OCI-LY1 (cell line): Measurements from ENCODE around the gene SLC22A15.

Experiments used
- H2AFZ ChIP-seq: fragments of 200-600 bp; sonication (generic), shearing (Covaris generic); 2 replicates; pipeline ENCODE4 v1.6.0; 2014; ENCODE audit warnings: antibody characterized with exemption, mild to moderate bottlenecking, low read length
- H3F3A ChIP-seq: fragments of 200-600 bp; sonication (generic), shearing (Covaris generic); 2 replicates; pipeline ENCODE4 v1.6.0; 2014; ENCODE audit warnings: mild to moderate bottlenecking, antibody characterized with exemption, low read length, moderate library complexity; ENCODE audit not compliant: insufficient read depth
- H3K27ac ChIP-seq: fragments of 200-600 bp; sonication (generic); 2 replicates; pipeline ENCODE4 v1.5.1; 2014; ENCODE audit warnings: low read length, mixed run types, mild to moderate bottlenecking, low read depth; ENCODE audit not compliant: poor library complexity, severe bottlenecking
- H3K27me3 ChIP-seq: fragments of 200-600 bp; sonication (generic); 2 replicates; pipeline ENCODE4 v1.6.0; 2014; ENCODE audit warnings: antibody characterized with exemption, mild to moderate bottlenecking, low read length, moderate library complexity; ENCODE audit not compliant: insufficient read depth
- H3K36me3 ChIP-seq: fragments of 200-600 bp; sonication (generic); 2 replicates; pipeline ENCODE4 v1.6.1; 2014; ENCODE audit warnings: mild to moderate bottlenecking, antibody characterized with exemption, low read length, moderate library complexity, mixed read lengths; ENCODE audit not compliant: insufficient read depth
- H3K4me1 ChIP-seq: fragments of 200-600 bp; sonication (generic); 2 replicates; pipeline ENCODE4 v1.5.1; 2014; ENCODE audit warnings: mild to moderate bottlenecking, low read length, moderate library complexity; ENCODE audit not compliant: insufficient read depth, severe bottlenecking
- H3K4me2 ChIP-seq: fragments of 200-600 bp; sonication (generic), shearing (Covaris generic); 2 replicates; pipeline ENCODE4 v1.6.1; 2014; ENCODE audit warnings: low read length
- H3K4me3 ChIP-seq: fragments of 200-600 bp; sonication (generic); 2 replicates; pipeline ENCODE4 v1.5.1; 2014; ENCODE audit warnings: low read length, low read depth, mild to moderate bottlenecking, mixed read lengths; ENCODE audit not compliant: poor library complexity, severe bottlenecking
- H3K79me2 ChIP-seq: fragments of 200-600 bp; shearing (Covaris generic); 2 replicates; pipeline ENCODE4 v1.6.1; 2016; ENCODE audit warnings: mixed run types, low read length, mixed read lengths; ENCODE audit not compliant: insufficient read depth
- H3K9ac ChIP-seq: fragments of 200-600 bp; sonication (generic), shearing (Covaris generic); 2 replicates; pipeline ENCODE4 v1.6.1; 2014; ENCODE audit warnings: mild to moderate bottlenecking, low read length, mixed read lengths
- H3K9me2 ChIP-seq: fragments of 200-600 bp; sonication (generic), shearing (Covaris generic); 2 replicates; pipeline ENCODE4 v1.6.1; 2014; ENCODE audit warnings: low read depth, mild to moderate bottlenecking, low read length, mixed read lengths
- H3K9me3 ChIP-seq: fragments of 200-600 bp; shearing (Covaris generic); 2 replicates; pipeline ENCODE4 v1.6.1; 2014; ENCODE audit warnings: low read length, mixed read lengths
- H4K20me1 ChIP-seq: fragments of 200-600 bp; sonication (generic), shearing (Covaris generic); 2 replicates; pipeline ENCODE4 v1.6.0; 2016; ENCODE audit warnings: mild to moderate bottlenecking, low read length; ENCODE audit not compliant: insufficient read depth
- EZH2 ChIP-seq: fragments of 200-600 bp; sonication (generic), shearing (Covaris generic); IDR thresholded peaks from 2 replicates; pipeline ENCODE4 v1.8.0; 2017; ENCODE audit warnings: borderline replicate concordance, mixed run types, mild to moderate bottlenecking, antibody characterized with exemption, low read length, moderate library complexity, mixed read lengths
- TF ChIP-seq, protein P1 (sequence below): fragments of 200-600 bp; sonication (generic), shearing (Covaris generic); IDR thresholded peaks from 2 replicates; pipeline ENCODE4 v1.5.1; 2017; ENCODE audit warnings: mild to moderate bottlenecking, antibody characterized with exemption, low read length, moderate library complexity, mixed read lengths

The SLC22A15 gene

DNA sequence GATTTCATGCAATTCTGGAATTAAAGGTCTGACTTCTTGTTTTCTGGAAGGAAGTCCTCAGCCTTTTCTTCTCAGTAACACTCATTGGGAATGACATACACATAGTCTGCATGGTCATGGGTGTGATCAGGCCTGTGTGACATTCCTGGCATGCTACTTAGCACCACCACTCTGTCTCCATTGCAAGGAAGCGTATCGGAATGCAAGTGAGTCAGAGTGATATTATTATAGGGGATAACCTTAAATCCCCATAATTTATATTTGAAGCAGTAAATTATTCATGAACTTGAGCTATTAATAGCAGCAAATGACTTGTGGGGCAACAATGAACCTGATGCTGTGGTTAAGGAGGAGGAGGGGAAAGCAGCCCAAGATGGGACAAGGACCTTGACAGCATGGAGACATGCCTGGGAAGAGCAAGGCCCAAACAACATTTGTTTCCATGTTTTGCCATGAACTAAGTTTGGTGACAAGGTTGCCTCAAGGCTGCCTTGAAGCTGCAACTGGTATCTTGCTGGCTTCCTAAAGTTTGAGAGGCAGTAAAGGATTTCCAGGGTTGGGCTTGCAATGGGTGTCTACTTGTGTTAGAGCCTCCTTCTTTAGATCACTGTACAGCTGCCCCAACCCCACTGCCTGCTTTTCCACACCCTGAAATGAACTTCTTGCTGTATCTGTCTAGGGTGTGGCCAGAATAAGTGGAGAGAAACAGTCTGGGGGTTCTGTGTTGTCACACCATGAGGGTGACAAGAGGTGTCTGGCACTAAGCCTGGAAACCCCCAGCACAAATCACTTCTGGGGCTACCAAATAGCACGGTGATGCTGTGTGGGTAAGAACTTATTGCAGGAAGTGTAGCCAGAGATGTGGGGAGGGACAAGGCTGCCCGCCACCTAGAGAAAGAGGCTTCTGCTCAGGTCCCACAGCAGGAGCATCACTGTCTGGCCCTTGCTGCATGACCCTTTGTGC, 139.4 kb downstream of the SLC22A15 start:
- Histone ChIP-seq H3K4me2 (no peak overlapping the region), H3K79me2 (no peaks in the 10 kb centered on the region), H3K9ac (no peak overlapping the region), H3K9me2 (no peaks in the 10 kb centered on the region), H3K4me3 (no peak overlapping the region), H3K27ac (no peak overlapping the region), H3K27me3 (no peaks in the 10 kb centered on the region; the same call in 1 of the 2 replicates), H3K9me3 (no peaks in the 10 kb centered on the region), H2AFZ (no peak overlapping the region), H3K36me3 (no peaks in the 10 kb centered on the region), H3F3A (no peaks in the 10 kb centered on the region), H3K4me1 (no peaks in the 10 kb centered on the region), H4K20me1 (no peaks in the 10 kb centered on the region)
- TF ChIP-seq, protein P1, sequence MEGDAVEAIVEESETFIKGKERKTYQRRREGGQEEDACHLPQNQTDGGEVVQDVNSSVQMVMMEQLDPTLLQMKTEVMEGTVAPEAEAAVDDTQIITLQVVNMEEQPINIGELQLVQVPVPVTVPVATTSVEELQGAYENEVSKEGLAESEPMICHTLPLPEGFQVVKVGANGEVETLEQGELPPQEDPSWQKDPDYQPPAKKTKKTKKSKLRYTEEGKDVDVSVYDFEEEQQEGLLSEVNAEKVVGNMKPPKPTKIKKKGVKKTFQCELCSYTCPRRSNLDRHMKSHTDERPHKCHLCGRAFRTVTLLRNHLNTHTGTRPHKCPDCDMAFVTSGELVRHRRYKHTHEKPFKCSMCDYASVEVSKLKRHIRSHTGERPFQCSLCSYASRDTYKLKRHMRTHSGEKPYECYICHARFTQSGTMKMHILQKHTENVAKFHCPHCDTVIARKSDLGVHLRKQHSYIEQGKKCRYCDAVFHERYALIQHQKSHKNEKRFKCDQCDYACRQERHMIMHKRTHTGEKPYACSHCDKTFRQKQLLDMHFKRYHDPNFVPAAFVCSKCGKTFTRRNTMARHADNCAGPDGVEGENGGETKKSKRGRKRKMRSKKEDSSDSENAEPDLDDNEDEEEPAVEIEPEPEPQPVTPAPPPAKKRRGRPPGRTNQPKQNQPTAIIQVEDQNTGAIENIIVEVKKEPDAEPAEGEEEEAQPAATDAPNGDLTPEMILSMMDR: no peak
- no peak for TF ChIP-seq EZH2

DNA sequence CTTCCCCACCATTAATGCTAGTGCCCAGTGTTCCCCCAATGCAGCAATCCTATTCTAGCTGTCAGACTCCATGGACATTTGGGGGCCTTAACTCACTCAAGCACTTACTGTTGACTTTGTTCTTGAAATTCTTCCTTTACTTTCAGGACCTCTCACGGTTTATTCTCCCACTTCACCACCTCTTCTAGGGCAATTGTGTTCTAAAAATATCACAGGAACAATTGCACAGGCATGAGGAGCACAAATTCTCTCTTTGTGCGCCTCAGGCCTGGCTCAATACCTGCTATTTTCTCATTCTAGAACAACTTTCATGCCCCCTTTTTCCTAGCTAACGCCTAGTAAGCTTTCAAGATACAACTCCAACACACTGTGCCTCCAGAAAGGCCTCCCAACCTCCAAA, 142.2 kb downstream of the SLC22A15 start:
- no peaks in the 10 kb centered on the region for H3K9me3 ChIP-seq
- no peak overlapping the region for H3K9ac ChIP-seq
- no peaks in the 10 kb centered on the region; the same call in 1 of the 2 replicates for H3K27me3 ChIP-seq
- no peaks in the 10 kb centered on the region for H3K4me1 ChIP-seq
- TF ChIP-seq, protein P1: no peak
- no peak for TF ChIP-seq EZH2
- no peak overlapping the region for H3K4me2 ChIP-seq
- no peaks in the 10 kb centered on the region for H3F3A ChIP-seq
- H3K9me2 ChIP-seq: no peaks in the 10 kb centered on the region
- no peaks in the 10 kb centered on the region for H4K20me1 ChIP-seq
- no peaks in the 10 kb centered on the region for H3K79me2 ChIP-seq
- H3K27ac ChIP-seq: no peak overlapping the region
- H3K4me3 ChIP-seq: no peak overlapping the region
- no peak overlapping the region for H2AFZ ChIP-seq
- H3K36me3 ChIP-seq: no peaks in the 10 kb centered on the region
